Ovary (tissue), 3 donors: ENCODE measurements around the gene SCARF2.

Experiments
- CTCF ChIP-seq, 3 donors: fragments of 450-650 bp in 2 of 3; fragments of 200-600 bp in 1 of 3; IDR thresholded peaks; one replicate each; pipeline versions ENCODE4 v1.5.1 to v1.8.0; 2016 to 2022; ENCODE audit warnings: antibody characterized with exemption in 3 of 3, mild to moderate bottlenecking in 1 of 3
- EP300 ChIP-seq: sonication (generic); formaldehyde crosslinking; IDR thresholded peaks from one replicate; pipeline ENCODE4 v1.6.1; 2017; ENCODE audit warnings: antibody characterized with exemption
- POLR2A ChIP-seq: fragments of 450-650 bp; IDR thresholded peaks from one replicate; pipeline ENCODE4 v1.6.1; 2017; ENCODE audit warnings: antibody characterized with exemption, mild to moderate bottlenecking, moderate library complexity
- donor health status: DM: no; HTN: no; CAD: no.

GRCh38 chr22:20393705-20394476 lies 43.7 kb downstream of the SCARF2 start, which contains the start of gene ZNF74:
- no peak for TF ChIP-seq CTCF (IDR thresholded peaks at IDR 0.05)
- TF ChIP-seq POLR2A, result peak; percentile 46
- TF ChIP-seq EP300, result no peak
